Stimulated activated CD4-positive, alpha-beta T cell treated with anti-CD3 and anti-CD28 coated beads, Interleukin-4, amount 100 ng/mL, for 1 hour (primary cell): ENCODE results near the gene CERS6.

ENCODE experiments used
- DNase-seq: peaks from one replicate; pipeline ENCODE4 v3.0.0-alpha.2; 2020

CERS6 gene

GRCh38 chr2:168607992-168608391, 151.9 kb downstream of the CERS6 start:
- no peak for DNase-seq

- DNase-seq, result no peak
These were observed 152.7 kb downstream of the CERS6 start for GRCh38 chr2:168608796-168609195.

- DNase-seq, result no peak
These were observed 155.0 kb downstream of the CERS6 start for GRCh38 chr2:168611091-168611490.

GRCh38 chr2:168611896-168612650, 156.0 kb downstream of the CERS6 start:
- no peak for DNase-seq

DNA sequence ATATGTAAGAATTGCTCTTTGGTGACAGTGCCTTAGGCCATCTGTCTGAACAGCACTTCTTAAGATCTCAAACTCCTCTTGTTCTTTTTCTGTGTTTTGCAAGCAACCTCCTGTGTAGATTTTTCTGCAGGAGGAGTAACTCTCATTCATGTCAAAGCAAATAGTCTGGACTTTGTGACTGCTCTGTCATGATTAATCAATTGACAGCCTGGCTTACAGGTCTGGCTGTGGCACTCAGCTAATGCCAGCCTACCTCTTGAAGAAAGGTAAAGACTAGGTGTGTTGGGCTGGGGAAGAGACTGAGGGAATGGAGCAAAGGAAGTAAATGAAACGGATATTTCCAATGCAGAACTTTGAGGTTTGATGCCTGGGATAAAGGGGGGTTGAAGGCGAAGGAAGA, 156.6 kb downstream of the CERS6 start:
- no peak for DNase-seq

- DNase-seq, result no peak
These were observed 157.5 kb downstream of the CERS6 start for GRCh38 chr2:168613551-168613950.

DNA sequence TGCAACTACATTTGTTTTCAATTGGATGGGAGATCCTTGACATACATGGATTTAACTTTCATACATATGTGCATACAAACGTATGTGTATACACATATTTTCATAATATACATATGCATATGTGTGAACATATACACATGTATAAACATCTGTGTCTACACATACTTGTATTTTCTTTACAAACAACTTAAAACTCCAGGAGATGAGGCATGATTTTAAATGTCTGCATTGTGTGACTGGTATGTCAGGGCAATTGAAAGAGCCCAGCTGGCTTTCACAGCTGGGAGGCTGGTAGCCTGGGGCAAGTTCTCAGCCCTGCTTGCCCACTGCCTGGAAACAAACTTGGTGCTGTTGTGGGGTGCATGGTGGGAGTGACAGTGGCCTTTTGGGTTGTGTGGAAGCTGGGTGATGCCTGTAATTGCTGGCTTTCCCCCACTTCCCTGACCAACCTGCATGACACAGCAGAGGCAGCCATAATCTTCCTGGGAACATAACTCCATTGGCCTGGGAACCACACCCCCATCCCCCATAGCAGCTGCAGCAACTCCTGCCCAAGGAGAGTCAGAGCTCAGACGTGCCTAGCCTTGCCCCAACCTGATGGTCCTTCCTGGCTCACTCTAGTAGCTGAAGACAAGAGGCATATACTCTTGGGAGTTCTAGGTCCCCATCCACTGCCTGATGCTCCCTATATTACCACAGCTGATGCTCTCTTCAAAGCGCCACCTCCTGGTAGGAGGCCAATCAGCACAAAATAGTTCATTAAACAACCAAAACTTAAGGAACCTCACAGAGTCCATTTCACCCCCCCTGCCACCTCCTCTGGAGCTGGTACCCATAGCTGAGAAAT, 158.3 kb downstream of the CERS6 start:
- no peak for DNase-seq

- DNase-seq, result no peak
These were observed 164.5 kb downstream of the CERS6 start for GRCh38 chr2:168620554-168620953.

- no peak for DNase-seq
These were observed 166.5 kb downstream of the CERS6 start for GRCh38 chr2:168622559-168622958.

GRCh38 chr2:168624028-168624427, 168.0 kb downstream of the CERS6 start:
- no peak for DNase-seq

GRCh38 chr2:168626096-168626495, 170.0 kb downstream of the CERS6 start:
- DNase-seq, result no peak

DNA sequence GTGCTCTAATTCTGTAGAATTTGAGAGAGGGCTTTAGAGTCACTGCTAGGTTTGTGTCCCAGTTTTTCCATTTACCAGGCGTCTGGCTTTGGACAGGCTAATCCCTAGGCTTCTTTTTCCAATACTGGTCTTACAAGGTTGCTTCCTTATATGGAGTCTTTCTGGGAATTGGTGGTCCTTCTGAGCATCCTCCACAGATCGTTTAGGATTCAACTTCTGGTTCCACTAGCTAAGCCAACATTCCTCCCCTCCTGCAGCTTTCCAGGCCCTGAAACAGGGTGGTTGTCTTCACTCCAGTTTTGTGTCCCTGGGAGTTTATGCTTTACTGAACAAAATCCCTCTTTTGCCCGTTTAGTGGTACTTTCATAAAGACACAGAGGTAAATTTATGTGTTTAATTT, 170.6 kb downstream of the CERS6 start:
- DNase-seq, result no peak

GRCh38 chr2:168632709-168633121, 176.6 kb downstream of the CERS6 start:
- DNase-seq, result no peak

DNA sequence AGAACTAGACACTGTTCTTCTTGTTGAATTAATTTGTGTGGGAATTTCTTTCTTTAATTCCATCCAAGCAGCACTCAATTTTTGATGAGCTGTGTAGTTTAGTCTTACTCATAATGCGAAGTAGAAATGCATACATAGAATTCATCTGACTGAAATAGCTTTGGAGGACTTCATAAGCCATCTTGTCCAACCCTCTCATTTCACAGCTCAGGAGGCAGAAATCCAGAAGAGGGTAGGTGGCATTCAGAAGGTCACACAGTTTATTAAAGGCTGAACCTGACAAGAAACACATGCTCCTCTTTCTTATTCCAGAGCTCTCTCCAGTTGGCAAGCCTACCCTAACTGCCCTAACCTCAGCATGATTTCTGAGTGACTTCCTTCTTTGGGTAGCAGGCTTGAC, 177.1 kb downstream of the CERS6 start:
- DNase-seq, result no peak

DNA sequence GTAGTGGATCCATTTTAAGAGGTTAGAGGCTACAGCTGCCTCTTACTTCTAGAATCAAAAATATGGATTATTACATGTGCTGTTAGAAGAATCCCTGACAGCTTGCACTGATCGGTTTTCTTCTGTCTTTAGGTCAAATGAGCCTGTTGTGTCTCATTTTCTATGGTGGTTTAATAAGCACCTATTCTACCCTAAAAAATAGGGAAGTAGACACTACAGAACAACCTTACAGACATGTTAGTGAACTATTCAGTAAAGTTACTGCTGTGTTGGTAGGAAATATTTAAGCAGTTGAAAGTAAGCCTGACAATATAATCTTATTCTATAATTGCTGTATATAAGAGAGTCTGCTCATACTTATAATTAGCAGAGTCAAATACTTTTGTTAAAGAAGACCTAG, 177.8 kb downstream of the CERS6 start:
- no peak for DNase-seq

- DNase-seq, result no peak
These were observed 179.0 kb downstream of the CERS6 start for GRCh38 chr2:168635065-168635577.

DNA sequence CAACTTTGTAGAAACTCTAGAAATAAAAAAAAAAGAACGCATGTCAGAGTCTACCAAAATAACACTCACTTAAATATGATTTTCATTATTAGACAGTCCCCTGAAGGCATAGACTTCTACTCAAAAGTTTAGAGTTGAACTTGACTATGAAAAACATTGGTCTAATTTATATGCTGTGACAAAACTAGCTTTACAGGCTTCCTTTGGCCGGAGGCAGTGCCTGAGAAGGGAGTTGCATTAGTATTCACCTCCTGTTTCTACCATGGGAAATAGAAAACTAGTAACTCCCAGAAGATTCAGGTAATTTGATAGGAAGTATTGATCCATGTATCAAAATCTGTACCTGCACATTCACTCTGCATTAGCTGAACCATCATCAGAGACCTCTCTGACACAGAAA, 182.9 kb downstream of the CERS6 start:
- no peak for DNase-seq

GRCh38 chr2:168639441-168639898, 183.4 kb downstream of the CERS6 start:
- no peak for DNase-seq

- DNase-seq, result no peak
These were observed 184.0 kb downstream of the CERS6 start for GRCh38 chr2:168640039-168640438.

DNA sequence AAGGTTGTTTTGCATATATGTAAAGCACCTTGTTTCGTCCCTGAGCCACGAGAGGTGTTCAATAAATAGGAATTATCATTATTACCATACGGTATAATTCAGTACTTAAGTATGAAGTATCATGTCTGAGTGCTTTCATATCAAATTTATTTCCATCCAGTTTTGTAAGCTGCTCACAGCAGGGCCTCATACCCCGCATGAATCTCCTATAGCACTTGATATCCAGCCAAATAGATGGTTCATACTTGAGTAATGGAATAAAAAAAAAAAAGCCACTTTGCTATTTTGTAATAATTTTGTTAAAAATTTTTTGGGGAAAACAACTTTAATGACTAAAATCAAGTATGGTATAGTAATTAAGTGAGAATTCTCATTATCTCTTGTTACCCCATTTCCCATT, 185.6 kb downstream of the CERS6 start:
- DNase-seq, result no peak

DNA sequence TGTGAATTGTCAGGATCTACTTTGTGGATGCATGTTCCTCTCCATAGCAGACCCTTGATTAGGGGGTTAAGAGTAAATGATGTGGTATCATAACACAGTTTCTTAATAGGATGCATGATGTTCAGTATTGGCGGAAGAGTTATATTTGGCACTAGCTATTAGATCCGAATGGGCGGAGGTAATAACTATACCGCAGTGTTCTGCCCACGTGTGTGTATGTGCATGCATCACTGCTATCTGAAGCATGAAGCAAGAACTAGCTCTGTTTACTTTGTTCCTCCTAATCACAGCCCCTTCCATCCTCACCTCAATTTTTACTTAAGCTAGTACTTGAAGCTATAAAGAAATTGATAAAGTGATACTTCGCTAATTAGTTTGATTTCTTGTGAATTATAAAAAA, 186.8 kb downstream of the CERS6 start:
- no peak for DNase-seq

- DNase-seq, result no peak
These were observed 187.9 kb downstream of the CERS6 start for GRCh38 chr2:168643979-168644378.

DNA sequence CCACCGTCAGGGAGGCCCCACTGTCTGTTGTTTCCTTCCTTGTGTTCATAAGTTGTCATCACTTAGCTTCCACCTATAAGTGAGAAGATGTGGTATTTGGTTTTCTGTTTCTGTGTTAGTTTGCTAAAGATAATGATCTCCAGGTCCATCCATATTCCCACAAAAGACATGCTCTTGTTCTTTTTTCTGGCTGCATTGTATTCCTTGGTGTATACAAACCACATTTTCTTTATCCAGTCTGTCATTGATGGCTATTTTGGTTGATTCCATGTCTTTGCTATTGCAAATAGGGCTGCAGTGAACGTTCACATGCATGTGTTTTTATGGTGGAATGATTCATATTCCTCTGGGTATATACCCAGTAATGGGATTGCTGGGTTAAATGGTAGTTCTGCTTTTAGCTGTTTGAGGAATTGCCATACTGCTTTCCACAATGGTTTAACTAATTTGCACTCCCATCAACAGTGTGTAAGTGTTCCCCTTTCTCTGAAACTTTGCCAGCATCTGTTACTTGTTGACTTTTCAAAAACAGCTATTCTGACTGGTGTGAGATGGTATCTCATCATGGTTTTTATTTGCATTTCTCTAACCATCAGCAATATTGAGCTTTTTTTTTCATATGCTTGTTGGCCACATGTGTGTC, 189.7 kb downstream of the CERS6 start:
- no peak for DNase-seq

- no peak for DNase-seq
These were observed 193.0 kb downstream of the CERS6 start for GRCh38 chr2:168649105-168649504.
